Epithelial cell of prostate (primary cell): ENCODE measurements around the gene ADCY2.

Experiments
- DNase-seq: peaks from one replicate; pipeline ENCODE4 v3.0.0-alpha.2; 2011; ENCODE audit warnings: low read depth, low spot score
- H3K27ac ChIP-seq: fragments of 450-650 bp; 2 replicates; pipeline ENCODE4 v1.5.1; 2017; ENCODE audit warnings: mild to moderate bottlenecking

ADCY2 gene

DNA sequence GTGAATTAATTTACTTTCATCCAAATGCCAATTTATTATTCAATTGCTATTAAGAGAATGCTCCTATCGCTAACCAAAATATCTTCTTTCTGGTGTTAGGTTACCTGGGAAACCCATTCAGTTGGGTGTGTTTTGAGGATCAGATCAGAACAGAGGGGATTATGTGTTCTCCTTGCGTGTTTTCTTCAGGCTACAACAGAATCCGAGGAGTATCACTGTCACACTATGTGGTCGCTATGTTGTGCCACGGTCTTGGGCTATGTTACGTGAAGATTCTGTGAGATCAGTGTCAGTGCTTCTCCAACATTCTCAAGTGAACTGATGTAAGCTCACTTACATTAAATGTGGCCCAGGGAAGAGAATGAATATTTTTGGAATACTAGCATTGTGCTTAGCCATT is 39.0 kb downstream of the ADCY2 start:
- DNase-seq, result no peak
- no peak overlapping the region for H3K27ac ChIP-seq

DNA sequence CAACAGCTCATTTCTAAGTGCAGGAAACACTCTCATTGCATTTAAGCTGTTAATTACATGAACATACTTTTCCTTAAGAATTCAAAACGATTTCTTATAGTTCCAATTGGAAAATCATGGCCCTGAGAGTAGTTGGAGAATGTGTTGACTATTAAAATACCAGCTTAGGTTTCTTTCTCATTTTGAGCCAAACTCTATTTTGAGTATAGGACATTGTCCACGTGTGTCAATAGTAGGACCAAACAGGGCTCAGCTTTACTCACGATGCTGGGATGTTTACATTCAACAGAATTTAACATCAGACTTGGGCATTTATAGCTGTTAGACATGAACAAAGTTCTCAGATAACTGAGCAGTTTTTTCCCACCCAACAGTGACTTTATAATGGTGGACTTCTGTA is 39.6 kb downstream of the ADCY2 start:
- H3K27ac ChIP-seq, result no peak overlapping the region
- DNase-seq, result no peak

DNA sequence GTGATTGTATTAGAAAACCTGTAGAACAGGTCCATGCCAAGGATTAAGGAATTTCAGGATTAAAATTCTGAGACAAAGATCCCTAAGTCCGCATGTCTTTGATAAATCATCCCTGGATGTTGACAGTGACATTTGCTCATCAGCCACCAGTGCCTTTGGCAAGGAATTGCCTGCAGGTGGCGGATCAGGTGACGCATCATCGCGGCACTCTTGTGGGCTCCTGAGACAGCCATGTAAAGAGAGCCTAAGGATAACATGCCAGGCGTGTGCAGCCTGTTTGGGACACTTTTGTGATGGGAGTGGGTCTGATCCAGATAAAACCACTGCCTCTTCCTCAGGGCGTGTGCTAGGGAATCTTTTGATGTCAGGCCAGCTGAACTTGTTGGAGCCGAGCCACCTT is 40.6 kb downstream of the ADCY2 start:
- no peak for DNase-seq
- no peak overlapping the region for H3K27ac ChIP-seq

DNA sequence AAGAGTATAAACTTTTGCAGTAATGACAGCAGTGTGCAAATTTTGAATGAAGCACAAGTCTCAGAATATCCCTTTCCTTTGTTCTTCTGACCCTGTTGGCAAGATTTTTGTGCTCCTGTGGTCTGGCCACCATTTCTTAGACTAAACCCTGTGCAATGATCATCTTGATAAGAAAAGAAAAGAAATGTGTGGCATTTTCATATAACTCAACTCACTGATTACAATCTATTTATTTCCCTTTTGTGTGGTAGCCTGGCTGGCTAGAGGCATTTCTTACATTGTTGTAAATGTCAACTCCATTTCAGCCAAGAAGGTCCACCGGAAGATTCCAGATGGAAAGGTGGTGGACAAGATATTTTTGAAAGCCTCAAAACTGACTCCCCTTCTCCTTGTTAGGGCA is 41.9 kb downstream of the ADCY2 start:
- DNase-seq, result no peak
- H3K27ac ChIP-seq, result no peak overlapping the region

DNA sequence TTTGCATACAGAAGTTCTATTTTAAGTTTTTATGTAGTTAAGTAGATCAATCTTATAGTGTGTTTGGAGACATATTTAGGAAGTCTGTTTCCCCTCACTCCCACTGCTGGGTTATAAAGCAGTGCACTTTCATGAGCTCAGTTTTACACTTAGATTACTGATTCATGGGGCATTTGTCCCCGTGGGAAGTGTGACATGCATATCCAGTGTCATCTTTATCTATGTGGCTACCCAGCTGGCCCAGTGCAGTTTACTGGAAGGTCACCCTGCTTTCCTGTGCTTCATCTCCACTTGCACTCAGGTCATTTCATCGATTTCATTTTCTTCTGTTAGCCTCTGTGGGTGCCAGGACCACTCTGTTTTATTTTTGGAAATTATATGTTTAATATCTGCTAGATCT is 49.1 kb downstream of the ADCY2 start:
- DNase-seq, result no peak
- H3K27ac ChIP-seq, result no peak overlapping the region

DNA sequence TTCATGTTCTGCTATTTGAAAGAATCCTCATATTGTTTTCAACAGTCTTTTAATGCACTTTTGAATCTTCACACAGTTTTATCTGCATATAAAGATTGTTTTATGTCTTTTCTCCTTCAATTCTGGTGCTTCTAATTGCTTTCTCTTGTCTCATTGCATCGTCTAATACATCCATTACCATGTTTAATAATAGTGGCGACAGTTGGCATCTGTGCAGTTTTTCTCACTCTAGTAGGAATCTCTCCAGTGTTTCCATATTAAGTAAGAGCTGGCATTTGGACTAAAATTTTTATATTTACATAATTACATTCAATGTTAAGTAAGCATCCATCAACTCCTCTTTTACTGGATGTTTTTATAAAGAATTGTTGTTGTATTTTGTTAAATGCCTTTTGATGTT is 49.9 kb downstream of the ADCY2 start:
- no peak overlapping the region for H3K27ac ChIP-seq
- DNase-seq, result no peak

DNA sequence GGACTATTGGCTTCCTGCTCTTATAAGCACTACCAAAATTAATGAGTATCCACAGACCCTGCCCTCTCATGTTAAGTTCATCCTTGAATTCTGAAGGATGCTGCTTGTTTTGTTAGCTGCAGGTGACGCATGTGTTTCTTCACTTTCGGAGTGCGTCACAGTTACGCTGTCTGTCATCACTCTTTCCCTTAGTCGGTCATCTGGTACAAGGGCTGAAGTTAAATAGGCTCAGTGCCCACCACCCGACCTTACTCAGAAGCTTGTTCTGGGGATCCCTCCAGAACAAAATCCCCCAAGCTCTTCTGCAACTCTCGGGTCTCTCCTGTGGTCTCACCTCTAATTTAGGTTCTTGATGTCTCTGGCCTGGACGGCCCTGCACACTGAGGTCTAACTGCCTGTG is 51.0 kb downstream of the ADCY2 start:
- H3K27ac ChIP-seq, result no peak overlapping the region
- no peak for DNase-seq

DNA sequence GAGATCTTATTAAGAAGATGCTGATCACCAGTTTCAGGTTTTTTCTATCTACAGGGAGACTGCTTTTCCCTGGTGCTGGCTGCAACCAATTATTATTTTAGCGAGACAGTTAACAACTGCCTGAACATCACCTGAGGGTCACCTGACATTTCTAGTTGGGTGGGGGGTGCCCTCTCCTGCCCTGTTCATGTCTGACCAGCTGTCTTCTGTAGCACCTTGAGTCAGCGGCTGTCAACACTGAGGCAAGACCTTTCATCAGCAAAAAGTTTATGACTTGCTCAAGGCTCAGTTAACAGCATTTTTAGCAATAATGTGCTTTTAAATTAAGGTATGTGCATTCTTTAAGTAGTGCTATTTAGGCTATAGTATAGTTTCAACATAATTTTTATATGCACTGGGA is 58.0 kb downstream of the ADCY2 start:
- H3K27ac ChIP-seq, result no peak overlapping the region
- no peak for DNase-seq

DNA sequence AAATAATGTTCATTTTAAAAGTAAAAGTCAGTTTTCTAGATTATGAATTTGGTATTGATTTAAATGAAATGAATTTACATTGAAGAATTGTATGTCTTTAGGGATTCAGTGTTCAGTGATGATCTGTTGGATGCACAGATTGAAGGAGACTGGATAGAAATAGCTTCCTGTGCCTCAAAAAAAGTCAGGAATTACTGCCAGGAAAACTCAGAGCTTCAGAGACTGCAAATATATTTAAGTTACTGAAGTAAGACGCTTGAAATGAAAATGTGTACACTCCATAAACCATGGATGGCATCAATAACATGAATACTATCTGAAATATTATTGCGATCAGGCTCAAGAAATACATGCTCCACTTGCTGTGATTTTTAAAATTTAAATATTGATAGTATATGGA is 60.3 kb downstream of the ADCY2 start:
- H3K27ac ChIP-seq, result no peak overlapping the region
- no peak for DNase-seq

DNA sequence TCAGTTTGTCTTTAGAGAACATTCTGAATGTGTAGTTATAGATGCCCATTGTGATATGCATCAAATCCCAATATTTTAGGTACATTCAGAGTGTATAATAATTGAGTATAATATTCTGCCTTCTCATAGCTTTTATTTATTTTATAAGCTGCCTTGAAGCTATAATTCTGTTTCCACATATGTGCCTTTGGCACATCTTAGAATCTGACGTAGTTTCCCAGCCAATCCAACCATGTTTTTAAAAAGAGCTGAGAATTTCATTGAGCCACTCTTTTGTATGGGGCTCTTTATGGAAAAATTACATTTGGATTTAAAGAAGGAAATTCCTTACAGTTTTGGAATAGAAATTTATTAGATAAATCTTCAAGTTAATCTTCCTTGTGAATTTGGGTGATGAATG is 65.4 kb downstream of the ADCY2 start:
- no peak for DNase-seq
- no peak overlapping the region for H3K27ac ChIP-seq

DNA sequence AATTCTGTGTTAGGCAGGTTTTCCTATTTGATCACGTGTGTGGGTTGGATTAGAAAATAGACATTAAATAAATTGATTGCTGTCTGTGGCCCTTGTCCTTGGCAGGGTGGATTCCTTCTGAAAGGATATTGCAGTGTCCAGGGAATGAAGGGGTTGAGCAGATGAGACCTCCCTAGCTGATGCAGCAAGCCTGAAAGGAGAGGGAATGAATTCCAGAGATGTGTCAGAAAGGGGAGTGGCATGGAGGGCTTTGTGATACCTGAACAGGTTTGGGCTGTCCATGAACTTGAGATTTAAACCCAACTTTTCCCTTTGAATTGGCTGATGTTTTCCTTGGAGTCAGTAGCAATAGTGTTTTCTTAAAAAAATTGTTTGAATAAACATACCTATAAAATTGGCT is 66.8 kb downstream of the ADCY2 start:
- no peak overlapping the region for H3K27ac ChIP-seq
- no peak for DNase-seq

DNA sequence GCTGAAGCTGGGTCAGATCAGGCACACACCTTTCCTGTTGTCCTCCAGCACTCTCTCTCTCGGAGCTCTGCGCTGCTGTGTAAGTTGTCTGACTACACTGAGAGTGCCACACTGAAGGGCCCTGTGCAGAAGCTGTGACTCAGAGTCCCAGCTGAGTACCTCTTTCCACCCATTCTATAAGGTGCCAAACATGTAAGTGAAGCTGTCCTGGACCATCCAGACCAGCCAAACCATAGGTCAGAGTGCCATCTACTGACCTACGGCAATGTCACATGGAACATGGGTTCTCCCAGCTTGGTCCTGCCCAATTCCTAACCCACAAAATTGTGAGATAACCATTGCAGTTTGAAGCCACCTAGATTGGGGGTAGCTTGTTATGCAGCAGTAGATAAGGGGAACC is 68.2 kb downstream of the ADCY2 start:
- no peak overlapping the region for H3K27ac ChIP-seq
- no peak for DNase-seq

DNA sequence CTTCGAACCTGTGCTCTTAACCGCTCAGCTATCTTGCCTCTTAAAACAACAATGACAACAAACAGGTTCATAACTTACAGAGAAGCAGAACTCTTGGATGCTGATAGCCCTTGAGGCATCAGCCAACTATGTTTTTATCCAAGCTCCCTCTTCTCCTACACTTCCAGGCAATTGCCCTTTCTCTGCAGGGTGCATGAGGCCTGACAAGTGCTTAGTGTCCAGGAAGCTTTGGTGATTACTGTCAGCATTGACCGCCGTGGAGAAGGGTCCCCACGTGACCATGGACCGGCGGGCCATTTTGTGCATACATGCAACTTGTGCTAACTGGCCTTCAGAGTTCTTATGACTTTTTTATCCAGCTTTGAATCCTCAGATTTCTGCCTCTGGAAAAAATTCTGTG is 71.2 kb downstream of the ADCY2 start:
- no peak for DNase-seq

DNA sequence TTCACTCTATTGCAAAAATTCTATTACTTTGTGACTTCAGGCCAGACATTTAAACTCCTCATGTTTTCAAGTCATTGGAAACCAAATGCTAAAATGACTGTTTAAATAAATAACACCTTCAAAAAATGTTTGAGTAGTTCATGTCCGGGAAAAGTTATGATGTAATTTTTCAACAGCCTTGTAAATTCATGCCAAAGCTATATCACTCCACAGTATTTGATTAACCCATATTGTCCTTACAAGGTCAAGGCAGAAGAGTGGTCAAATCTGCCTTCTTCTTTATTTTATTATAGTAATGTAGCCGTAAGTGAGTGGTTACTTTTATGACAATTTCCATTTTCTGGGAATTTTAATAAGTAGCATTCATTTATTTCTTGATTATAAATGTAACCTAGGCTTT is 72.8 kb downstream of the ADCY2 start:
- no peak overlapping the region for H3K27ac ChIP-seq
- no peak for DNase-seq

More for the DNA sequence above, 71.2 kb downstream of the ADCY2 start:
- no peak overlapping the region for H3K27ac ChIP-seq

DNA sequence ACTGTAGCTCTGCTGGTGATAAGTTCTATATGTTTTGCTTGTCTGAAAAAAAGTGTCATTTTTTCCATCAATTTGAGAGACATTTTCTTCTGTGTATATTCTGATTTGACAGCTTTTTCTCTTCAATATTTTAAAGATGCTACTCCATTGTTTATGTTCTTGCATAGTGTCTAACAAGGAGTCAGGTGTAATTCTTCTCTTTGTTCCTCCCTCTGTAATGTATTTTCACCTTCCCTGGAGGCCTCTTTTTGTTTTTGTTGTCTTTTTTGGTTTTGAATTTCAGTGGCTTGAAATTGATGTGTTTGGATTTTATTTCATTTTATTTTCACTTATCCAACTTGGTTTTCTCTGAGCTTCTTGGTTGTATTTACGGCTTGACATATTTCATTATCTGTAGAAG is 75.8 kb downstream of the ADCY2 start:
- DNase-seq, result no peak
- H3K27ac ChIP-seq, result no peak overlapping the region

DNA sequence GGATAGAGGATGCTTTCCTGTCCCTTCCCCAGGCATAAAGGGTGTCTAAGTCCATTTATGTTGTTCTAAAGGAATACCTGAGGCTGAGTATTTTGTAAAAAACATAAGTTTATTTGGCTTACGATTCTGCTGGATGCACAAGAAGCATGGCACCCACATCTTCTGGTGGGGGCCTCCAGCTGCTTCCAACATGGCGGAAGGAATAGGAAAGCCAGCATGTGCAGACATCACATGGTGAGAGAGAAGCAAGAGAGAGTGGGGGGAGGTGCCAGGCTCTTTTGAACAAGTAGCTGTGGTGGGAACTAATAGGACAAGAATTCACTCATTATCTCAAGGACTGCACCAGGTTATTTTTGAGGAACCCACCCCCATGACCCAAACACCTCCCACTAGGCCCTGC is 77.2 kb downstream of the ADCY2 start:
- H3K27ac ChIP-seq, result no peak overlapping the region
- no peak for DNase-seq

DNA sequence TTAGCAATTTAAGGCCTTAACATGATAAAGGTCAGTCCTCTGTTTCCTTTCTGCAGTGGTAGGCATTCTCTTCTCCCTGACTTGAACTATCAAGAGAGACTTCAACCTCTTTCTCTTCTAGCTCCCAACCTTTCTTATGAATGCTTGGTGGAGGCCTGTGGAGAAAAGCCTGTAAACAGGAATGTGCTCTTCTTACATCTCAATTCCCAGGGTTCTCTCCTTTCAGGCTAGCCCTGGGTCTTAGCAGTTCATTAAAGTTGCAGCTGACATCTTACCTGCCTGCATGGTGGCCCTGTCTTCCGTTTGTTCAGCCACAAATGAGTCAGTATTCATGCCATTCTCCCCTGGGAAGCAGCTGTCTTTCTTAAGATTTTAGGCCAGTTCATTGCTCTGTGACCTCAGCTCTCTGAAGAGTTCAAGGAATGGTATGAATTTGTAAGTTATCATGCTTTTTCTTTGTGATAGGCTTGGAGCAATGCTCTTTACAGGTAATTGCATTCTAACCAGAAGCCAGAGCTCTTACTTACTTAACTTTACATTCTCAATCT is 77.8 kb downstream of the ADCY2 start:
- DNase-seq, result no peak
- no peak overlapping the region for H3K27ac ChIP-seq

DNA sequence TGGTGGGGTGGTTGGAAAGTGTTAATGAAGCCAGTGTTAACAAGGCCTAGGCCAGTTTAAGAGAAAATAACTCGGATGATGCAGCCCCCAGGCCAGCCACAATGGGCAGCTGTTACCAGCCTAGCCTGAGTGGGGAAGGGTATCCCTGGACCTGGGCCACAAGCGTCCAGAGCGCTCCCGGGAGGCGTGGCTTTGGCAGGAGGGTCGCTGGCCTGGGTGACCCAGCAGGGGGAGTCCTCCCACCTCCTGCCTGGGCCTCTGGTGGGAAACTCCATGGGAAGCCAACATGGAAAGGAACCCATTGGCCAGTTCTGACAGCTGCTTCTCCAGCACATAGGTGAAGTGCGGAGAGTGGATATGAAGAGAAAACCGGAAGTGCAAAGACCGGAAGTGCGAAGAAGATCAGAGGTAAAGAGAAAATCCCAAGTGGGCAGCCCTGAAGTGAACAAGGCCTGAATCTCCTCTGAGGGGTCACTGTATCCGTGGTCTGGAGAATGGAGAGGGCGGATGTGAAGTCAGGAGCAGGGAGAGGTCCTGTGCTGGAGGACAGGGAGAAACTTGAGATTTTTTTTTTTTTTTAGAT is 79.0 kb downstream of the ADCY2 start:
- no peak overlapping the region for H3K27ac ChIP-seq
- no peak for DNase-seq

DNA sequence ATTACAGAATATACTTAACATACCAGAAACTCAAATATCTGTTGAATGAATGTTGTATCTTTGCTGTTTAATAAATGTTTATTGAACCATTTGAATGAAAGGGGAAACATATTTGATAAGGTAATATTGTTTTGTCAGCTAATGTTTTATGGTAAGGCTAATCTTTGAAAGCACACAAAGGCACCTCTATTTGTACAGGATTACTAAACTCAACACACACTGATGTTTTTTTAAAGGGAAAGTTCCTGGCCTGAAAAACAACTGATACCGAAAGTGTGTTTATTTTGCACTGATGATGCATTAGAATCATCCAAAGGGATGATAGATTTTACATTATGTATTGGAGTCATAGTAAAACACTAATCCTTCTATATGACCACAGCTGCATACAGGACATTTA is 82.5 kb downstream of the ADCY2 start:
- DNase-seq, result no peak
- no peak overlapping the region for H3K27ac ChIP-seq

DNA sequence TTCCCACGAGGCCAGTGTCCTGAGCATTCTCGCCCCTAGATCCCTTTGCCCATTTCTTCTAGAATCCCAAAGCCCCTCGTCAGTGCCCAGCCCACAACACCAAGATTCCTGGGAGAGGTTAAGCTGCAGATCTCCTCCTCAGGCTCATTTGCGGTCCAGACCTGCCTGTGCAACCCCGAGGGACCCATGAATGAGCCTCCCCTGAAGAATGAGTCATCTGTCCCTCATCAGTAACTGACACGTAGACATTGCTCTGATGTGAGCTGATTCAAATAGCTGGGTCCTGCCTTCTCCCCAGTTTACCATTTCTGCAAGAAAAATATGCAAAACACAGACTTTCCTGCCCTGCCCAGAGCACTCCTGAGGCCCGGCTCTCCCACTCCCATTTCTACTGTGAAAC is 92.8 kb downstream of the ADCY2 start:
- no peak overlapping the region for H3K27ac ChIP-seq
- DNase-seq, result no peak

DNA sequence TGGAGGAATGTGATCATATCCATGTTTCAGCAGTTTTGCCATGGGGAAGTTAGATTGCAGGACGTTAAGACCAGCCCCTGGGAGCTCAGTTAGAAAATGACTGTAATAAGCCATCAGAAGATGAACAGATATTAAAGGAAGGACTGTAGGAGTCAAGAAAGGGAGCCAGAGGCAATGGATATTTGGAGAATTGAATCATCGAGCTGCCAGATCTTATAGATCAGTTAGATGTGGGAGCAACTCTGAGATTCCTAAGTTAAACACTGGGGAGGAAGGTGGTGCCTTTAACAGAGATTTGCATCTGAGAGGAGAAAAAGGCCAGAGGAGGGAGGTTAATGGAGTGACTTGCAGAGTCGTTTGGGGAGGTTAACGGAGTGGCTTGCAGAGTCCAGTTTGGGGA is 96.4 kb downstream of the ADCY2 start:
- H3K27ac ChIP-seq, result no peak overlapping the region
- DNase-seq, result no peak

DNA sequence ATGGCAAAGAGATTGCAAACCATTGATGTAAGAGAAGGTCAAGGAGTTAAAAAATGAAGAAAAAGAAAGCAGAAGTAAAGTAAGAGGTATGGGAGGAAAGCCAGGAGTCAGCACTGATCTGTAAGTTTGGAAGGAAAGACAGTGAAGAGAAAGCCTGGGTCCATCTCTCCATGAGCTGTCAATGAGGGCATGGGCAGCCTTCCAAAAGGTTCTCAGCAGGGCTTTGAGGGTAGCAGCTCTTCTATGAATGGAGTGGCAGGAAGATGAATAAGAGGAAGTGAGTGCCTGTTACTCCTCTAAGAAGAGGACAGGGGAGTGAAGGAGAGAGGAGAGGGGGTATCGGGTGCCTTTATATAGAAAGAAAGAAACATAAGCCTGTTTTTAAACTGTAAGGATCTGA is 97.1 kb downstream of the ADCY2 start:
- no peak for DNase-seq
- no peak overlapping the region for H3K27ac ChIP-seq

DNA sequence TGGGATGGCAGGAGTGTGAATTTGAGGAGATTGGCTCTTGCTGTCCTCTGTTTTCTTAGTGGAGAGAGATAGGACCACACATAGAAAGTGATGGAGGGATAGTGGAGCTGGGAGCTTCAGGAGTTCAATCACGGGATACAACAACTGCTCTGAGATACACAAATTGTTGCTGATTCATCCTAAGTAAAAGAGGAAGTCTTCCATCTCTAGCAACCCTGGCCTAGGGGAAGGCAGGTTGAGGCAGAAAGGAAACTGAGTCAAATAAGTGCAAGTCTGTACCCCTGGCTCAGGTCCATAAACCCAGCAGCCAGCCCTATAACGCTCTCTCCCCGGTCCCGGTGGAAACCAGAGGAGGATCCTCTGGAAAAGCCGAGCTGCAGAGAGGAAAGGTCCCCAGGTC is 97.7 kb downstream of the ADCY2 start:
- H3K27ac ChIP-seq, result no peak overlapping the region
- no peak for DNase-seq
